ENCODE data around the gene SLFN12L.

- TF ChIP-seq POLR2A (IDR thresholded peaks at IDR 0.05) (no peak), CTCF (IDR thresholded peaks at IDR 0.05) (no peak)
Observed at GRCh38 chr17:35453171-35453570, 84.3 kb downstream of the SLFN12L start.

Data from ovary (tissue), 3 donors.